MM.1S (cell line): ENCODE results near the gene SLC6A8.

Experiments used
- DNase-seq: peaks from one replicate; pipeline ENCODE4 v3.0.0-alpha.2; 2015
- H2AFZ ChIP-seq: fragments of 300-600 bp; sonication (generic); 2 replicates; pipeline ENCODE4 v1.6.0; 2016; ENCODE audit warnings: antibody characterized with exemption, low read length
- H3F3A ChIP-seq: fragments of 300-600 bp; sonication (generic); 2 replicates; pipeline ENCODE4 v1.6.1; 2016; ENCODE audit warnings: mild to moderate bottlenecking, antibody characterized with exemption, low read length, moderate library complexity, mixed read lengths; ENCODE audit not compliant: insufficient read depth
- H3K27ac ChIP-seq: fragments of 300-600 bp; sonication (generic); 2 replicates; pipeline ENCODE4 v1.5.1; 2016; ENCODE audit warnings: mild to moderate bottlenecking, low read length
- H3K27me3 ChIP-seq: fragments of 300-600 bp; sonication (generic); replicated peaks from 2 replicates; pipeline ENCODE4 v1.6.0; 2016; ENCODE audit warnings: low read length; ENCODE audit not compliant: insufficient read depth
- H3K36me3 ChIP-seq: fragments of 300-600 bp; sonication (generic); replicated peaks from 2 replicates; pipeline ENCODE4 v1.6.1; 2016; ENCODE audit warnings: mild to moderate bottlenecking, low read length, mixed read lengths; ENCODE audit not compliant: insufficient read depth
- H3K4me1 ChIP-seq: fragments of 300-600 bp; sonication (generic); 2 replicates; pipeline ENCODE4 v1.6.1; 2016; ENCODE audit warnings: low read length, mixed read lengths
- H3K4me2 ChIP-seq: fragments of 300-600 bp; sonication (generic); 2 replicates; pipeline ENCODE4 v1.6.0; 2016; ENCODE audit warnings: low read depth, low read length
- H3K4me3 ChIP-seq: fragments of 300-600 bp; sonication (generic); 2 replicates; pipeline ENCODE4 v1.5.1; 2016; ENCODE audit warnings: low read length, mixed read lengths
- H3K79me2 ChIP-seq: fragments of 300-600 bp; sonication (generic); 2 replicates; pipeline ENCODE4 v1.6.1; 2016; ENCODE audit warnings: mixed run types, low read length, mixed read lengths
- H3K9ac ChIP-seq: fragments of 300-600 bp; sonication (generic); 2 replicates; pipeline ENCODE4 v1.6.1; 2016; ENCODE audit warnings: low read length, mixed read lengths
- H3K9me2 ChIP-seq: fragments of 300-600 bp; sonication (generic); replicated peaks from 2 replicates; pipeline ENCODE4 v1.6.1; 2016; ENCODE audit warnings: mild to moderate bottlenecking, low read length, mixed read lengths; ENCODE audit not compliant: insufficient read depth
- H3K9me3 ChIP-seq: fragments of 300-600 bp; sonication (generic); replicated peaks from 2 replicates; pipeline ENCODE4 v1.6.1; 2016; ENCODE audit warnings: mild to moderate bottlenecking, low read length, mixed read lengths; ENCODE audit not compliant: insufficient read depth
- H4K20me1 ChIP-seq: fragments of 300-600 bp; sonication (generic); 2 replicates; pipeline ENCODE4 v1.6.1; 2016; ENCODE audit warnings: mild to moderate bottlenecking, low read length, moderate library complexity, mixed read lengths; ENCODE audit not compliant: insufficient read depth
- CTCF ChIP-seq: fragments of 300-600 bp; sonication (generic); IDR thresholded peaks from 2 replicates; pipeline ENCODE4 v1.5.1; 2016; ENCODE audit warnings: antibody characterized with exemption, low read length, mixed read lengths
- EZH2 ChIP-seq: fragments of 300-600 bp; sonication (generic); optimal IDR thresholded peaks from 2 replicates; pipeline ENCODE3; 2017; ENCODE audit warnings: low read depth, mild to moderate bottlenecking, antibody characterized with exemption, low read length, mixed read lengths
- EZH2phosphoT487 ChIP-seq: fragments of 300-600 bp; sonication (generic); IDR thresholded peaks from 2 replicates; pipeline ENCODE4 v1.6.1; 2018; ENCODE audit warnings: antibody characterized with exemption, low read length

The SLC6A8 gene

GRCh38 chrX:153645921-153646488, 41.7 kb upstream of the SLC6A8 start:
- Histone ChIP-seq H3K79me2 (no peaks in the 10 kb centered on the region), H3F3A (no peaks in the 10 kb centered on the region), H3K4me3 (no peak overlapping the region), H3K27me3 (peaks cover 64% of the 10 kb centered on the region), H3K36me3 (no peaks in the 10 kb centered on the region), H3K27ac (no peak overlapping the region), H3K9ac (no peak overlapping the region), H3K9me2 (no peaks in the 10 kb centered on the region), H2AFZ (no peak overlapping the region), H4K20me1 (no peaks in the 10 kb centered on the region), H3K4me1 (no peaks in the 10 kb centered on the region), H3K4me2 (no peak overlapping the region), H3K9me3 (no peaks in the 10 kb centered on the region)
- TF ChIP-seq CTCF (no peak), EZH2phosphoT487 (no peak), EZH2 (no peak)
- no peak for DNase-seq

- no peaks in the 10 kb centered on the region for H4K20me1 ChIP-seq
- no peak within 1 kb of the TSS for H3K4me2 ChIP-seq
- H3K4me3 ChIP-seq: no peak within 1 kb of the TSS
- H3K9me3 ChIP-seq: no peaks in the 10 kb centered on the region
- H3K27ac ChIP-seq: no peak within 1 kb of the TSS
- H3K27me3 ChIP-seq: peaks cover 56% of the 10 kb centered on the region
- no peaks in the 10 kb centered on the region for H3K79me2 ChIP-seq
- TF ChIP-seq CTCF (no peak), EZH2phosphoT487 (no peak), EZH2 (no peak)
- no peak for DNase-seq
- no peak within 1 kb of the TSS for H3K9ac ChIP-seq
- no peaks in the 10 kb centered on the region for H3F3A ChIP-seq
- H2AFZ ChIP-seq: no peak within 1 kb of the TSS
- no peaks in the 10 kb centered on the region for H3K4me1 ChIP-seq
- no peaks in the 10 kb centered on the region for H3K9me2 ChIP-seq
- H3K36me3 ChIP-seq: no peaks in the 10 kb centered on the region
These were observed 40.9 kb upstream of the SLC6A8 start, which contains the start of gene DUSP9 for GRCh38 chrX:153646620-153647373. DUSP9 (plus strand) TSS chrX:153647203; CDS start chrX:153647954, 751 bp downstream.

- Histone ChIP-seq H3K9ac (no peak overlapping the region), H3K4me2 (no peak overlapping the region), H3K9me2 (no peaks in the 10 kb centered on the region), H3K4me1 (no peaks in the 10 kb centered on the region), H3K27me3 (peaks cover 53% of the 10 kb centered on the region), H3F3A (no peaks in the 10 kb centered on the region), H3K36me3 (no peaks in the 10 kb centered on the region), H2AFZ (no peak overlapping the region), H3K9me3 (no peaks in the 10 kb centered on the region), H3K27ac (no peak overlapping the region), H4K20me1 (no peaks in the 10 kb centered on the region), H3K4me3 (no peak overlapping the region), H3K79me2 (no peaks in the 10 kb centered on the region)
- TF ChIP-seq EZH2 (no peak), CTCF (no peak), EZH2phosphoT487 (no peak)
- DNase-seq: no peak
These were observed 40.0 kb upstream of the SLC6A8 start for GRCh38 chrX:153647461-153648357.
